Gastroesophageal sphincter (tissue), 4 donors: ENCODE data around the gene MMP2. TPM values are rescaled to one million over a fixed set of nuclear protein-coding genes. Genes with fewer than 3 reads are reported as not detected.

ENCODE experiments used
- ATAC-seq: fragments of 150-250 bp; one replicate; pipeline ENCODE4 v1.9.1; 2016; ENCODE audit warnings: mild to moderate bottlenecking, moderate library complexity
- H3K27ac ChIP-seq, 4 donors: fragments of 200-600 bp; sonication (generic) in 3 of 4; 1 replicate in 3 of 4; 2 replicates in 1 of 4; pipeline ENCODE4 v1.5.1; 2016 to 2019
- H3K27me3 ChIP-seq: fragments of 200-600 bp; sonication (generic); one replicate; pipeline ENCODE4 v1.5.1; 2019
- H3K36me3 ChIP-seq, 2 donors: fragments of 200-600 bp; sonication (generic); one replicate each; pipeline ENCODE4 v1.5.1; 2019; ENCODE audit warnings: control low read depth in 1 of 2
- H3K4me1 ChIP-seq, 3 donors: fragments of 200-600 bp; sonication (generic); 1 replicate in 2 of 3; 2 replicates in 1 of 3; pipeline ENCODE4 v1.5.1; 2016 to 2019; ENCODE audit warnings: control low read depth in 2 of 3
- H3K4me3 ChIP-seq, 2 donors: fragments of 200-600 bp; sonication (generic); one replicate each; pipeline ENCODE4 v1.5.1; 2019; ENCODE audit warnings: mild to moderate bottlenecking in 1 of 2, moderate library complexity in 1 of 2
- H3K9me3 ChIP-seq, 3 donors: fragments of 200-600 bp; sonication (generic); one replicate each; pipeline ENCODE4 v1.5.1; 2017 to 2019; ENCODE audit warnings: control low read depth in 2 of 3
- EP300 ChIP-seq: sonication (generic); formaldehyde crosslinking; IDR thresholded peaks from one replicate; pipeline ENCODE4 v1.6.1; 2017; ENCODE audit warnings: antibody characterized with exemption, mild to moderate bottlenecking
- POLR2A ChIP-seq, 2 donors: fragments of 450-650 bp; IDR thresholded peaks; one replicate each; pipeline ENCODE4 v1.6.1; 2017; ENCODE audit warnings: antibody characterized with exemption in 2 of 2, mild to moderate bottlenecking in 2 of 2, moderate library complexity in 1 of 2
- POLR2AphosphoS5 ChIP-seq: sonication (generic); formaldehyde crosslinking; IDR thresholded peaks from one replicate; pipeline ENCODE4 v1.6.1; 2017; ENCODE audit warnings: antibody characterized with exemption
- WGBS, 2 donors: methylation state at CpG; one replicate each; pipeline ENCODE4 v1.1.5; 2018; ENCODE audit warnings: low coverage in 1 of 2; 5-methylcytosine and 5-hydroxymethylcytosine counted together
- total RNA-seq, 4 donors: library from RNA; depleted of rRNA; stranded (reverse); fragments of >200 nt; gene quantifications; one replicate each; pipeline ENCODE4 v1.1.0, GENCODE V29; 2016
- TF ChIP-seq, protein P1 (sequence below), 4 experiments: fragments of 200-600 bp in 2 of 4; fragments of 450-650 bp in 2 of 4; sonication (generic) in 1 of 4; IDR thresholded peaks; one replicate each; pipeline ENCODE4 v1.5.1; 2017 to 2019; ENCODE audit warnings: antibody characterized with exemption in 4 of 4, mild to moderate bottlenecking in 2 of 4, moderate library complexity in 2 of 4

Gene MMP2
- total RNA-seq, 4 donors from 2014 or later = 155 to 309 (median 265) TPM

GRCh38 chr16:55510185-55510805 is 31.3 kb downstream of the MMP2 start:
- no peak for ATAC-seq
- Histone ChIP-seq H3K4me1 (peaks cover 0 to 23% (median 0%) of the 10 kb centered on the region in 3 donors), H3K36me3 (peaks cover 0 to 15% of the 10 kb centered on the region in 2 donors), H3K27me3 (peaks cover 19% of the 10 kb centered on the region), H3K27ac (peak overlapping the region in 1 of 4 donors; percentile 84), H3K9me3 (peaks cover 0 to 18% (median 0%) of the 10 kb centered on the region in 3 donors), H3K4me3 (peak overlapping the region in 1 of 2 donors; percentile 72)
- TF ChIP-seq POLR2A (IDR thresholded peaks at IDR 0.05) (no peak), POLR2AphosphoS5 (no peak), EP300 (no peak)
- TF ChIP-seq, protein P1, sequence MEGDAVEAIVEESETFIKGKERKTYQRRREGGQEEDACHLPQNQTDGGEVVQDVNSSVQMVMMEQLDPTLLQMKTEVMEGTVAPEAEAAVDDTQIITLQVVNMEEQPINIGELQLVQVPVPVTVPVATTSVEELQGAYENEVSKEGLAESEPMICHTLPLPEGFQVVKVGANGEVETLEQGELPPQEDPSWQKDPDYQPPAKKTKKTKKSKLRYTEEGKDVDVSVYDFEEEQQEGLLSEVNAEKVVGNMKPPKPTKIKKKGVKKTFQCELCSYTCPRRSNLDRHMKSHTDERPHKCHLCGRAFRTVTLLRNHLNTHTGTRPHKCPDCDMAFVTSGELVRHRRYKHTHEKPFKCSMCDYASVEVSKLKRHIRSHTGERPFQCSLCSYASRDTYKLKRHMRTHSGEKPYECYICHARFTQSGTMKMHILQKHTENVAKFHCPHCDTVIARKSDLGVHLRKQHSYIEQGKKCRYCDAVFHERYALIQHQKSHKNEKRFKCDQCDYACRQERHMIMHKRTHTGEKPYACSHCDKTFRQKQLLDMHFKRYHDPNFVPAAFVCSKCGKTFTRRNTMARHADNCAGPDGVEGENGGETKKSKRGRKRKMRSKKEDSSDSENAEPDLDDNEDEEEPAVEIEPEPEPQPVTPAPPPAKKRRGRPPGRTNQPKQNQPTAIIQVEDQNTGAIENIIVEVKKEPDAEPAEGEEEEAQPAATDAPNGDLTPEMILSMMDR (IDR thresholded peaks at IDR 0.05) = no peak
- 28 to 48% methylated on average over 3 to 4 of the region's 4 CpGs for WGBS, 2 donors

DNA sequence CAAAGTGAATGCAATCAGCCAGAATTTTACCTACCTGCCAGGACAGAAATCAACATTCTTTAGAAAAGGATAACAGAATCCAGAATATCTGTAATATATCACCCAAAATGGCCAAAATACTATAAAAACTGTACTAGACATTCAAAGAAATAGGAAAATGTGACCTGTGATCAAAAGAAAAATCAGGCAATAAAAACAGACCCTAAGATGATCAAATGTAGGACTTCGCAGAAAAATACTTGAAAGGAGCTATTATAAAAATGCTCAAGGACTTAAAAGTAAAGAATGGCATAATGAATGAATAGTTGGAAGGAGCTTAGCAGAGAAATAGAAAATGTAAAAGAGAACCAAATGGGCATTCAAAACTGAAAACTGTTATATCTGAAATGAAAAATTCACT is 33.9 kb downstream of the MMP2 start:
- H3K27ac ChIP-seq = no peak overlapping the region
- WGBS, 2 donors = 88 to 100% methylated on average over 1 of the region's 1 CpG
- peaks cover 0 to 18% (median 0%) of the 10 kb centered on the region in 3 donors for H3K9me3 ChIP-seq
- TF ChIP-seq POLR2A (IDR thresholded peaks at IDR 0.05) (no peak), EP300 (no peak), POLR2AphosphoS5 (no peak)
- TF ChIP-seq, protein P1 (IDR thresholded peaks at IDR 0.05) = no peak
- no peaks in the 10 kb centered on the region for H3K36me3 ChIP-seq
- ATAC-seq = no peak
- no peak overlapping the region for H3K4me3 ChIP-seq
- peaks cover 19% of the 10 kb centered on the region for H3K27me3 ChIP-seq
- peaks cover 0 to 23% (median 0%) of the 10 kb centered on the region in 3 donors for H3K4me1 ChIP-seq

DNA sequence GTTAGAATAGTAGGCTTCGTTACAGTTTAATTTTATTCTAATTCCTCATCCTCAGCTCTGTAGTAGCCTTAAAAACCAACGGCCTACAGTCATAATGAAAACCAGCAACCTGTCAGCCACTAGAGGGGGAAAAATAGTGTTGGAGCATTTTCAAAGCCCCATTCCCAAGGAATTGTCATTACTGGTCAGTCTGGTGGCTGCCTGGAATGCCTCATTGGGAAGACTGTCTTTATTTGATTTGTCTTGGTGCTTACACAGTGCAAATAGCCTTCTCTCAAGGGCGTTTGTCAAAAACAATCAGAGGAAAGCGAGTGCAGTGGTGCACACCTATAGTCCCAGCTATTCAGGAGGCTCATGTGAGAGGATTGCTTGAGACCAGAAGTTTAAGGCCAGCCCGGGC is 34.6 kb downstream of the MMP2 start:
- TF ChIP-seq POLR2A (IDR thresholded peaks at IDR 0.05) = no peak
- TF ChIP-seq EP300 = no peak
- TF ChIP-seq, protein P1 (IDR thresholded peaks at IDR 0.05) = no peak
- TF ChIP-seq POLR2AphosphoS5 = no peak
- Histone ChIP-seq H3K27ac (no peak overlapping the region), H3K36me3 (no peaks in the 10 kb centered on the region), H3K9me3 (peaks cover 0 to 18% (median 0%) of the 10 kb centered on the region in 3 donors), H3K4me3 (no peak overlapping the region), H3K27me3 (peaks cover 15% of the 10 kb centered on the region), H3K4me1 (peaks cover 0 to 18% (median 0%) of the 10 kb centered on the region in 3 donors)
- no peak for ATAC-seq
- 95% methylated on average over 4 to 5 of the region's 5 CpGs for WGBS, 2 donors

GRCh38 chr16:55515111-55515510 is 36.1 kb downstream of the MMP2 start:
- peaks cover 3% of the 10 kb centered on the region for H3K27me3 ChIP-seq
- 88 to 91% methylated on average over 1 of the region's 1 CpG for WGBS, 2 donors
- H3K27ac ChIP-seq = no peak overlapping the region
- no peaks in the 10 kb centered on the region for H3K36me3 ChIP-seq
- no peak for ATAC-seq
- H3K4me1 ChIP-seq = peaks cover 0 to 3% (median 0%) of the 10 kb centered on the region in 3 donors
- no peak overlapping the region for H3K4me3 ChIP-seq
- peaks cover 0 to 18% (median 0%) of the 10 kb centered on the region in 3 donors for H3K9me3 ChIP-seq
- TF ChIP-seq POLR2A (IDR thresholded peaks at IDR 0.05) (no peak), POLR2AphosphoS5 (no peak), EP300 (no peak)
- TF ChIP-seq, protein P1 (IDR thresholded peaks at IDR 0.05) = no peak

DNA sequence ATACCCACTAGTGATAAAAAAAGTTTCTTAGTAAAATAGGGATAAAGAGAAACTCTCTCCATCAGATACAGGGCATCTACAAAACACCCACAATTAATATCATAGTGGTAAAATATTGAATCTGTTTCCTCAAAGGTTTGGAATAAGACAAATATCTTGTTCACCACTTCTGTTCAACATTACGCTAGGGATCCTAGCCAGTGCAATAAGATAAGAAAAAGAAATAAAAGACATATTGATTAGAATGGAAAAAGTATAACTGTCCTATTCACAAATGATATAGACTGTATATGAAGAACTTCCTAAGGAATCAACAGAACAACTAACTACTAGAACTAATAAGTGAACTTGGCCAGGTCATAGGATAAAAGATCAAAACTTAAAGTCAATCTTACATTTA is 42.8 kb downstream of the MMP2 start:
- Histone ChIP-seq H3K4me3 (no peak overlapping the region), H3K4me1 (no peaks in the 10 kb centered on the region), H3K27ac (no peak overlapping the region), H3K9me3 (peaks cover 0 to 13% (median 0%) of the 10 kb centered on the region in 3 donors), H3K27me3 (no peaks in the 10 kb centered on the region), H3K36me3 (no peaks in the 10 kb centered on the region)
- ATAC-seq = no peak
- WGBS, 2 donors = 41 to 100% methylated on average over 1 of the region's 1 CpG
- TF ChIP-seq POLR2A (IDR thresholded peaks at IDR 0.05) (no peak), EP300 (no peak)
- TF ChIP-seq, protein P1 (IDR thresholded peaks at IDR 0.05) = no peak
